ENCODE measurements around the gene PRKAG2.

GRCh38 chr7:151816562-151817314 is 60.2 kb downstream of the PRKAG2 start:
- TF ChIP-seq CTCF (IDR thresholded peaks at IDR 0.05; ENCODE audit: low read depth, low read length) (no peak), EZH2phosphoT487 (IDR thresholded peaks at IDR 0.05; ENCODE audit: low read depth) (no peak)
